Measurements from ENCODE around the gene DLEC1. TPM values are rescaled to one million over a fixed set of nuclear protein-coding genes. Genes with fewer than 3 reads are reported as not detected.
"Not testable (repeated sequence)": the region's sequence is repeated elsewhere in the genome, so short reads cannot be mapped to it uniquely, and the experiment has no call there.

The DLEC1 gene
- total and polyA plus RNA-seq, 9 donors = 0.17 to 0.87 (median 0.32) TPM

- no CpG with 5 or more reads among the region's 3 CpGs for WGBS (ENCODE audit: insufficient coverage)
- DNase-seq = no peak
- no peak overlapping the region for H3K27ac ChIP-seq (ENCODE audit: low read length)
- H3K9me3 ChIP-seq (replicated peaks; ENCODE audit: control insufficient read depth, low read depth, low read length) = no peaks in the 10 kb centered on the region
- H3K4me1 ChIP-seq (ENCODE audit: control insufficient read depth, insufficient read depth, low read length) = no peaks in the 10 kb centered on the region
- no peaks in the 10 kb centered on the region for H3K36me3 ChIP-seq (ENCODE audit: control insufficient read depth, insufficient read depth, low read length)
- H3K4me3 ChIP-seq (ENCODE audit: low read length) = no peak overlapping the region
- no peaks in the 10 kb centered on the region for H3K27me3 ChIP-seq (ENCODE audit: control insufficient read depth, insufficient read depth, low read length)
These were observed 15.5 kb downstream of the DLEC1 start for GRCh38 chr3:38054499-38055001.

GRCh38 chr3:38059148-38059547 is 20.1 kb downstream of the DLEC1 start:
- WGBS (ENCODE audit: insufficient coverage) = no CpG with 5 or more reads among the region's 2 CpGs

GRCh38 chr3:38059591-38059990 is 20.6 kb downstream of the DLEC1 start:
- WGBS (ENCODE audit: insufficient coverage) = 81% methylated on average over 6 of the region's 7 CpGs
- Histone ChIP-seq H3K27ac (ENCODE audit: low read length) (no peak overlapping the region), H3K36me3 (ENCODE audit: control insufficient read depth, insufficient read depth, low read length) (no peaks in the 10 kb centered on the region), H3K4me3 (ENCODE audit: low read length) (no peak overlapping the region), H3K4me1 (ENCODE audit: control insufficient read depth, insufficient read depth, low read length) (no peaks in the 10 kb centered on the region), H3K9me3 (replicated peaks; ENCODE audit: control insufficient read depth, low read depth, low read length) (no peaks in the 10 kb centered on the region), H3K27me3 (ENCODE audit: control insufficient read depth, insufficient read depth, low read length) (peaks cover 2% of the 10 kb centered on the region)
- no peak for DNase-seq

More at GRCh38 chr3:38059148-38059547, 20.1 kb downstream of the DLEC1 start:
- Histone ChIP-seq H3K27me3 (ENCODE audit: control insufficient read depth, insufficient read depth, low read length) (peaks cover 2% of the 10 kb centered on the region), H3K4me1 (ENCODE audit: control insufficient read depth, insufficient read depth, low read length) (no peaks in the 10 kb centered on the region), H3K4me3 (ENCODE audit: low read length) (no peak overlapping the region), H3K9me3 (replicated peaks; ENCODE audit: control insufficient read depth, low read depth, low read length) (no peaks in the 10 kb centered on the region), H3K27ac (ENCODE audit: low read length) (no peak overlapping the region), H3K36me3 (ENCODE audit: control insufficient read depth, insufficient read depth, low read length) (no peaks in the 10 kb centered on the region)
- no peak for DNase-seq

- no peak overlapping the region for H3K4me3 ChIP-seq (ENCODE audit: low read length)
- WGBS (ENCODE audit: insufficient coverage) = 65% methylated on average over 2 of the region's 2 CpGs
- DNase-seq = no peak
- no peaks in the 10 kb centered on the region for H3K36me3 ChIP-seq (ENCODE audit: control insufficient read depth, insufficient read depth, low read length)
- H3K27ac ChIP-seq (ENCODE audit: low read length) = no peak overlapping the region
- H3K27me3 ChIP-seq (ENCODE audit: control insufficient read depth, insufficient read depth, low read length) = peaks cover 2% of the 10 kb centered on the region
- H3K9me3 ChIP-seq (replicated peaks; ENCODE audit: control insufficient read depth, low read depth, low read length) = no peaks in the 10 kb centered on the region
- no peaks in the 10 kb centered on the region for H3K4me1 ChIP-seq (ENCODE audit: control insufficient read depth, insufficient read depth, low read length)
These were observed 23.8 kb downstream of the DLEC1 start for GRCh38 chr3:38062809-38063208.

GRCh38 chr3:38064453-38064852 is 25.4 kb downstream of the DLEC1 start:
- H3K36me3 ChIP-seq (ENCODE audit: control insufficient read depth, insufficient read depth, low read length); DNase-seq; H3K27ac ChIP-seq (ENCODE audit: low read length); H3K9me3 ChIP-seq (replicated peaks; ENCODE audit: control insufficient read depth, low read depth, low read length); H3K4me3 ChIP-seq (ENCODE audit: low read length); H3K4me1 ChIP-seq (ENCODE audit: control insufficient read depth, insufficient read depth, low read length); H3K27me3 ChIP-seq (ENCODE audit: control insufficient read depth, insufficient read depth, low read length): not testable (repeated sequence)
- WGBS (ENCODE audit: insufficient coverage) = 94% methylated on average over 9 of the region's 32 CpGs

- Histone ChIP-seq H3K4me1 (ENCODE audit: control insufficient read depth, insufficient read depth, low read length) (no peaks in the 10 kb centered on the region), H3K27me3 (ENCODE audit: control insufficient read depth, insufficient read depth, low read length) (no peaks in the 10 kb centered on the region), H3K4me3 (ENCODE audit: low read length) (no peak overlapping the region), H3K36me3 (ENCODE audit: control insufficient read depth, insufficient read depth, low read length) (no peaks in the 10 kb centered on the region), H3K27ac (ENCODE audit: low read length) (no peak overlapping the region), H3K9me3 (replicated peaks; ENCODE audit: control insufficient read depth, low read depth, low read length) (no peaks in the 10 kb centered on the region)
- no peak for DNase-seq
- WGBS (ENCODE audit: insufficient coverage) = 85% methylated on average over 2 of the region's 6 CpGs
These were observed 28.7 kb downstream of the DLEC1 start for GRCh38 chr3:38067508-38068233.

GRCh38 chr3:38070013-38070412 is 31.0 kb downstream of the DLEC1 start:
- Histone ChIP-seq H3K4me3 (ENCODE audit: low read length) (no peak overlapping the region), H3K4me1 (ENCODE audit: control insufficient read depth, insufficient read depth, low read length) (no peaks in the 10 kb centered on the region), H3K27ac (ENCODE audit: low read length) (no peak overlapping the region), H3K9me3 (replicated peaks; ENCODE audit: control insufficient read depth, low read depth, low read length) (no peaks in the 10 kb centered on the region), H3K27me3 (ENCODE audit: control insufficient read depth, insufficient read depth, low read length) (no peaks in the 10 kb centered on the region), H3K36me3 (ENCODE audit: control insufficient read depth, insufficient read depth, low read length) (no peaks in the 10 kb centered on the region)
- no peak for DNase-seq
- WGBS (ENCODE audit: insufficient coverage) = 100% methylated on average over 1 of the region's 2 CpGs

GRCh38 chr3:38077073-38077472 is 38.1 kb downstream of the DLEC1 start:
- not testable (repeated sequence) for DNase-seq; H3K27ac ChIP-seq (ENCODE audit: low read length)
- WGBS (ENCODE audit: insufficient coverage) = no CpG with 5 or more reads among the region's 3 CpGs

GRCh38 chr3:38082296-38082695 is 43.3 kb downstream of the DLEC1 start:
- not testable (repeated sequence) for H3K4me3 ChIP-seq (ENCODE audit: low read length); DNase-seq; H3K27me3 ChIP-seq (ENCODE audit: control insufficient read depth, insufficient read depth, low read length); H3K4me1 ChIP-seq (ENCODE audit: control insufficient read depth, insufficient read depth, low read length); H3K27ac ChIP-seq (ENCODE audit: low read length); H3K9me3 ChIP-seq (replicated peaks; ENCODE audit: control insufficient read depth, low read depth, low read length); H3K36me3 ChIP-seq (ENCODE audit: control insufficient read depth, insufficient read depth, low read length)
- WGBS (ENCODE audit: insufficient coverage) = 92% methylated on average over 12 of the region's 16 CpGs

More at GRCh38 chr3:38077073-38077472, 38.1 kb downstream of the DLEC1 start:
- H3K36me3 ChIP-seq (ENCODE audit: control insufficient read depth, insufficient read depth, low read length); H3K9me3 ChIP-seq (replicated peaks; ENCODE audit: control insufficient read depth, low read depth, low read length); H3K4me3 ChIP-seq (ENCODE audit: low read length); H3K4me1 ChIP-seq (ENCODE audit: control insufficient read depth, insufficient read depth, low read length); H3K27me3 ChIP-seq (ENCODE audit: control insufficient read depth, insufficient read depth, low read length): not testable (repeated sequence)

GRCh38 chr3:38083254-38083653 is 44.2 kb downstream of the DLEC1 start:
- not testable (repeated sequence) for H3K27ac ChIP-seq (ENCODE audit: low read length); H3K36me3 ChIP-seq (ENCODE audit: control insufficient read depth, insufficient read depth, low read length); DNase-seq; H3K4me1 ChIP-seq (ENCODE audit: control insufficient read depth, insufficient read depth, low read length); H3K27me3 ChIP-seq (ENCODE audit: control insufficient read depth, insufficient read depth, low read length); H3K9me3 ChIP-seq (replicated peaks; ENCODE audit: control insufficient read depth, low read depth, low read length); H3K4me3 ChIP-seq (ENCODE audit: low read length)
- no CpG with 5 or more reads among the region's 1 CpG for WGBS (ENCODE audit: insufficient coverage)
